Epithelial cell of proximal tubule (primary cell): ENCODE measurements around the gene DIAPH3. TPM values are rescaled to one million over a fixed set of nuclear protein-coding genes. Genes with fewer than 3 reads are reported as not detected.

Source experiments
- DNase-seq: peaks from one replicate; pipeline ENCODE4 v3.0.0-alpha.2; 2011; ENCODE audit warnings: low read depth
- H3K4me3 ChIP-seq: 2 replicates; pipeline ENCODE4 v1.5.1; 2011; ENCODE audit warnings: low read depth, mild to moderate bottlenecking, low read length
- CTCF ChIP-seq: conservative IDR thresholded peaks from 2 replicates; pipeline ENCODE4 v1.5.1; 2012; ENCODE audit warnings: low read depth, mild to moderate bottlenecking, low read length
- total RNA-seq: library from RNA; depleted of rRNA; stranded (reverse); fragments of >200 nt; gene quantifications from 2 replicates; pipeline ENCODE4 v1.2.3, GENCODE V29; 2015

DIAPH3 gene
- total RNA-seq, 1 donor from 2014 or later: 48.0 TPM

DNA sequence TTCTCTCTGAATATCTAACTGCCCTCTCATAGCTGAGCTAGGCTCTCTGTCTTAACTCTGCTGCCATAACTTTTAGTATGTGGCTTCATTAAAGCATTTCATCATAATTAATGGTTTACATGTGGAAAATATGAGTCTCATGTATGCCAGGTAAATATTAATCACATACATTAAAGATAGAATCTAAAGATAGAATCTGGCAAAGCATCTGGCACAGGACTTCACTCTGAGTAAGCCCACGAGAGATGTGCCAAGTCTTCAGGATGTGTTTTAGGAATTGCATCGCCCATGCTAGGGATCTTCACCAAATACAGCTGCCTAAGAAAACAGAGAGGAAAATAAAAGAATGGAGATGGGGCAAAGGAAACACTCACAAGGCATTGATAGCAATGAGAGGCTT lies 285.8 kb downstream of the DIAPH3 start:
- no peak for TF ChIP-seq CTCF
- no peak overlapping the region for H3K4me3 ChIP-seq
- no peak for DNase-seq

- DNase-seq: no peak
- TF ChIP-seq CTCF: no peak
- H3K4me3 ChIP-seq: no peak overlapping the region
These were observed 288.8 kb downstream of the DIAPH3 start for GRCh38 chr13:59874973-59875372.

DNA sequence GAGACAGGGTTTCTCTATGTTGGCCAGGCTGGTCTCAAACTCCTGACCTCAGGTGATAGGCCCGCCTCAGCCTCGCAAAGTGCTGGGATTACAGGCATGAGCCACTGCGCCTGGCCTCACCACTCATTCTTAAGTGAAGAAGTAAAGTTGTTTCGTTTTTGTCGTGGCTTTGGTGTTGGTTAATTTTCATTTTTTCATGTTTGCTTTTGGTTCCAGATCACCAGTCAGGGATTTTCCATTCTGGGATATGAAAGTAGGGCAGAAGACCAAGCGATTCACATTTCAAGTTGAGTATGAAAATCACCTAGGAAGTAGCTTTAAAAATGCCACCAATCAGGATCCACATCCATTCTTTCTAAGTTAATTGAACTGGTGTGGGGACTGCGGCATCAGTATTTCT lies 289.9 kb downstream of the DIAPH3 start:
- TF ChIP-seq CTCF: no peak
- DNase-seq: no peak
- H3K4me3 ChIP-seq: no peak overlapping the region

DNA sequence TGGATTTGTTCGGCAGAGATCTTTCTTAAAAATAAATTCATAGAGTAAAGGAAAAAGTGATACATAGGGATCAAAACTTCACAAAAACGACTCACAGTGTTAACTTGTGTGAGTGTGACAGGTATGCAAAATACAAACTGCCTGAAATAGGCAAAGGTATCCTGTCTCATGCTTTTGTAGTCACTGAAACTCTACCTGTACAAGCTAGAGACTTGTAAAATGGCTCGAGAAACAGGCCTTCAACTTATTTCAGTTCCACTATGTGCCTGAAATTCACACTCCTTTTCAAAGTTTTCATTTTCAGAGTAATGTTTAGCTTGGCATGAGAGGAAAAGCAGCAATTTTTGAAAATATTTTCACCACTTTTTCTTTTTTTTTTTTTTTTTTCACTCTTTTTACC lies 290.4 kb downstream of the DIAPH3 start:
- no peak for TF ChIP-seq CTCF
- no peak overlapping the region for H3K4me3 ChIP-seq
- no peak for DNase-seq

DNA sequence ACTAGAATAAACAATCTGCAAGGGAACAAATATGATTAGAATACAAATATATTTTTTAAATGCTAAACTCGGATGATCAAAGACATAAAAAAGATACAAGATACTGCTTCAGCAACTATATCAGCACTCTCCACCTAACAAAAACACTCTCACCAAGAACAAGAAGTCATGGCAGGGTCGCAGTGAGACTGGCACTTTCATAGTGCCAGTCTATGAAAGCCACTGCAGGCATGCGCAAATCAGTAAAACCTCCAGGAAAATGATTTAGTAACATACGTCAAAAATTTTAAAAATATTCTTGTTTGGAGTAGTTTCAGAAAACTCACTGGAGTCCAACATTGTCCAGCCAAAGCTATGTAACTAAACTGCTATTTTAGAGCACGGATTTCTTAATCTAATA lies 295.9 kb downstream of the DIAPH3 start:
- no peak for TF ChIP-seq CTCF
- H3K4me3 ChIP-seq: no peak overlapping the region
- DNase-seq: no peak

DNA sequence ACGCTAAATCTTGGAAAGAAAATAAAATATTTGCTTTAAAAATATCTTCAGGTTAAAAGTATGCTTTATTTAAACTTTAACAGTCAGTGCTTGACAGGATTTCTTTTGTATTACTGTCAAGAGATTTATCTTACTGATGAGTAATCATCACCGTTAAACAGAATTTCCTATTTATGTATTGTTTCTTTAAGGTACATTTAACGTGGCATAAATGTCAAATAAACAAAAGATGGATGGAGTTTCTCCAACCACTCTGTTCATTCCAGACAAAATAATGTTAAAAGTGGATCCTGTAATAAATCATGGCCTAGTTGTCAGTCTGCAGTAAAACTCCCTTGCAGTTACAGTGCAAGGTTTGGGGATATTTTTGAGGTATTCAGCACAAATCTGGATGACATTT lies 298.3 kb downstream of the DIAPH3 start:
- H3K4me3 ChIP-seq: no peak overlapping the region
- no peak for DNase-seq
- no peak for TF ChIP-seq CTCF

- no peak for DNase-seq
- no peak overlapping the region for H3K4me3 ChIP-seq
- no peak for TF ChIP-seq CTCF
These were observed 300.1 kb downstream of the DIAPH3 start for GRCh38 chr13:59863621-59864020.
